HS-5 (cell line): ENCODE measurements around the gene SCCPDH.

Source experiments
- DNase-seq: peaks from one replicate; pipeline ENCODE4 v3.0.0-alpha.2; 2012; ENCODE audit warnings: low read depth

Gene SCCPDH

DNA sequence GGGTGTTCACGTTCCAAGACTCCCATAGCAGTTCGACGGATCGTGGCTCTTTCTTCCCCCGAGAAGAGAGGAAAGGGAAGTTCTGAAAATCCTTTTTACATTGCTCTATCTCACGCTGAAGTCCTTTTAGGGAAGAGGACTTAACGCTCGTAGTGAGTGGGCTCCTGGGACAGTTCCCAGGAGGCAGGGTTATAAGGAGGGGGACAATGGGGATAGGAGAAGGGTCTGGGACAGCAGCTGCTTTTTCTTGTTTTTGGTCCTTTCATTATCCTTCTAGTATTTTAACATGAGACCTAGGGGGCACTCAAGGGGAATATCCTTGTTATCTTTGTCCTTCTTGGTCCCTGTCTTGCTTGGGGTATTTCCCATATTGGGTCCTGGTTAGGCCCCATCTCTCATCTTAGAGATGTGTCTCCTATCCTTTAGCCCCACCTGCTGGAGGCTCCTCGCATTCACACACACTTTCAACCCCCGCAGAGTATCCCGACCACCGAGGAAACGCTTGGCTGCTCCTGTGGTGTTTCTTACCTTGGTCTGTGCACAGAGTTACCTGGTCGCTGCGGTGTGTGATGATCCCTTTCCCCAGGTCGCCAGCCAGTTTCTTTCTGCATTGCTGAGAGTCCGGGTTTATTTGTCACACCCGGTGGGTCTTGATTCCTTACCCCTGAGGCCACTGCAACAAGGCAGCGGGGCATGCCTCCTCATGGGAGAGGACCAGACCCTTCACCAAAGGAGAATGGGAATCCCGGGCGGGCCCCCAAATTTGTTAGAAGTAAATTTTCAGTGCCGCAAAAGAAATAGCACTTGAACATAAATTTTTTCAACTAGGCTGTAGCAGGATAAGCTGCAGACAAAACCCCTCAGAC is 29.7 kb downstream of the SCCPDH start:
- DNase-seq, result peak; percentile 24

DNA sequence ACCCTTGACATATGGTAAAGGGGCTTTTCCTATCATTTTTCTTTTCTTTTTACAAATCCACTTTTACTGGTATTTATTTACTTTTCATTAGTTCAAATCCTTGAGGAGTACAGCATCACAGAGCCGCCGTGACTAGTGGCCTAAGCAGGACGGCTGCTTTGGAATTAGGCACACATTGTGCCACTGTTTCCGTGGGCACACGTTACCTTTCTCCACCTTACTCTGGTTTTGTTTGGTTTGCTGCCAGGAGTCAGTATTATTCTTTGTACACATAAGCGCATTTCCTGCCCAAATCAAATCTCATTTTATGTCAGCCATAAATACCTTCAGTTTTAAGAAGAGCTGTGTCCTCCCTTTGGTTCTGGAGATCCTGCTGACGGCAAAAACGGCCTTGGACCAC is 31.2 kb downstream of the SCCPDH start:
- DNase-seq, result no peak

DNA sequence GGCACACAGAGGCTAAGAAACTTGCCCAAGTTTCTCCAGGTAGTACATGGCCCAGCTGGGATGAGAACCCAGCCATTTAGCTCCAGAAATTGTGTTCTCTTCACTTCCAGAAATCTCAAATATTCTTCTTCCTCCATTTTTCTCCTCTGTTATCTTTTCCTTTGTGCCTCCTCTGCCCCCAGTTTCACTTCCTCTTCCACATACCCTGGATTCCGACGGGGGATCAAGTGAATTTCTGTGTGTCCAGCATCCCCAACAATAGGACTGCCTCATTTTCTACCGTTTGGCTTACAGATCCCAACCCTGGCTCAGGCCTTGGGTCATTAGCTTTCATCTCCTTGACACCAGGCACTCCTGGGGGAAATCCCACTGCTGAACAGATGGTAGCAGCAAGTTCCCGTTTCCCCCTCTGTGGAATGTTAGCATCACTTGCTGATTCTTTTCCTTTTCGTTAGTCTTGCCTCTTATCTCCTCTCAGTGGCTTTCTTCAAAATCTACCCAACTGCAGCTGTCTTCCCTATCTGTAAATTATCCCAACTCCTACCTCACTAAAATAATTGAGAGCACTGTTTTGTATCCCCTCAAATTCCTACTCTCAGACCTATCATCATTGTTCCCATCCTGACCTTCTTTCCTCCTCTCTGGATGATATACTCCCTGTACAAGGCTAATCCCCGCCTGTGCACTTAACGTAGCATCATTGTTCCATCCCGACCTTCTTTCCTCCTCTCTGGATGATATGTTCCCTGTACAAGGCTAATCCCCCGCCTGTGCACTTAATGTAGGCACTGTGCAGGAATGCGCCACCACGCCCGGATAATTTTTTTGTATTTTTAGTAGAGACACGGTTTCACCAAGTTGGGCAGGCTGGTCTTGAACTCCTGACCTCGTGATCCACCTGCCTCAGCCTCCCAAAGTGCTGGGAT is 36.5 kb downstream of the SCCPDH start:
- no peak for DNase-seq

DNA sequence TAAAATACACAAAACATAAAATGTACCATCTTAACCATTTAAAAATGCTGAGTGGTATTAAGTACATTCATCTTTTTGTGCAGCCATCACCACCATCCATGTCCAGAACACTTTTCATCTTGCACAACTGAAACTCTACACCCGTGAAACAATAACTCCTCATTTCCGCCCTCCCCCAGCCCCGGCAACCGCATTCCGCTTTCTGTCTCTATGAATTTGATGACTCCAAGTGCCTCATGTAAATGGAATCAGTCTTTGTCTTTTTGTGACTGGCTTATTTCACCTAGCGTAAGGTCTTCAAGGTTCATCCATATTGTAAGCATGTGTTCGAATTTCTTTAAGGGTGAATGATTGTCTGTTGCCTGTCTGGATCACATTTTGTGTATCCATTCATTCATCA is 37.2 kb downstream of the SCCPDH start:
- DNase-seq, result no peak

DNA sequence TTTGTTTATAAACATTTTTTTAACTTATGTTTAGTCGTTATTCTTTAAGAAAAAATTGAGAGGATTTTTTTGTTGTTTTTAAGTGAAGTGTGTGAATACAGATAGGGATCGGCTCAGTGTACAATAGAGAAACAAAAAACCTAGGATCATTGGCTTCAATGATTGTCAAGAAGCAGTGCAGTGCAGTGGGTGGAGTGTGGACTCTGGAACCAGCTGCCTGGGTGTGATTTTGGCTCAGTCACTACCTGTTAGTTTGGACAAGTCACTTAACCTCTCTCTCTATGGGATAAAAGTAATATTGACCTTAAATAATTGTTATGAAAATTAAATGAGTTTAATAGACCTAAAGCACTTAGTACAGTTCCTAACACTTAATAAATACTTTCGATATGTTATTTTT is 41.3 kb downstream of the SCCPDH start:
- DNase-seq, result no peak

DNA sequence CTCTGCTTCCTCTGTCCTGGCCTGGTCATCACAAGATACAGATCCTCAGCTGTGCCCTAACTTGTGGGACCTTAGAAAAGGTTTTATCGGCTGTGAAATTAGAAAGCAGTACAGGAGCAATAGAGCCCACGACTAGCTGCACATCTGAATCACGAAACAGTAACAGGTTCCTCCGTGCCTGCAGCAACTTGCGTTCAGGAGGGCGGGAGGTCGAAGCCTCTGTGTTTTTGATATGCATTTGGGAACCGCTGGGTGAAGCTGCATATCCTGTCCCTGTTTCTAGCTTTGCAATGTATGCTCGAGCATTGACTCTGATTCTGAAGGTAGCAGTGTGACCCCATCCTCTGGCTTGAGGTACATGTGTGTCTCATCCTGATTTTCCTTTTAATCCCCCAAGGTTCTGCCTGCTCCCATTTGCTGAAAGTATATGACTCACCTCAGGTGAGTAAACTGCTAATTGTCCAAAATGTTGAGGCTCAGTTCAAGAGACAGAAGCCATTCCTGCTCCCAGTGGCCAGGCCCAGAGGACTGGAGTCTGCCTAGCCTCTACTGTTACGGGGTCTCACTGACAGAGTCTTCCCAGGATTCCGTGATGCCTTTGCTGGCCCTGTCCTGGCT is 44.3 kb downstream of the SCCPDH start:
- DNase-seq, result no peak

DNA sequence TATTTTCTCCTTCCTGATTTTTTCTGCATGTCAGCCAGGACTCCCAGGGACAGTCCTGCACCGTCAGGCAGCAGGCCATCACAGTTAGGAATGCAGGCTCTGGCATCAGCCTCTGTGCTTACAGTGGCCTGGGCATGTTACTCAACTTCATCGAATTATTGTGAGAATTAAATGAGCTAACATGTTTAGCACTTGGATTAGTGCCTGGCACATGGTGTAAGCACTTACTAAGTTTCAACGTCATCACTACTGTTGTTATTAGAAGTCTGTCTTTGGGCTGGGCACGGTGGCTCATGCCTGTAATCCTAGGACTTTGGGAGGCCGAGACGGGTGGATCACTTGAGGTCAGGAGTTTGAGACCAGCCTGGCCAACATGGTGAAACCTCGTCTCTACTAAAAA is 45.1 kb downstream of the SCCPDH start:
- peak; percentile 83 for DNase-seq

DNA sequence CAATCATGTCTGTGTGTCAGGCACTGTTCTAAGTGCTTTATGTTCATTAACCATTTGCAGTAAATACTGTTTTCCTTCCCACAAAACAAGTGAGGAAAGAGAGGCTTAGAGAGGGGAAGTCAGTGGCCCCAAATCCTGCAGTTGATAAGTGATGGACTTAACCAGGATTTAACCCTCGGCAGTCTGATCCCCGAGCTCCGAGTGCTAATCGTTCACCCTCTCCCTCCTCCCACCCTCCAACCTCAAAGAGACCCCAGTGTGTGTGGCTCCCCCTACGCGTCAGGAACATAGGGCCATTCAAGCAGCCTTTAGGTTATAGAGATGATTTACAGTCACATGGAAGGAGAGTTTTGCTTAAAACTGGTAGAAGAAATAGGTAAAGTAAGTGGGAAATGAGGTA is 47.2 kb downstream of the SCCPDH start:
- DNase-seq, result no peak

DNA sequence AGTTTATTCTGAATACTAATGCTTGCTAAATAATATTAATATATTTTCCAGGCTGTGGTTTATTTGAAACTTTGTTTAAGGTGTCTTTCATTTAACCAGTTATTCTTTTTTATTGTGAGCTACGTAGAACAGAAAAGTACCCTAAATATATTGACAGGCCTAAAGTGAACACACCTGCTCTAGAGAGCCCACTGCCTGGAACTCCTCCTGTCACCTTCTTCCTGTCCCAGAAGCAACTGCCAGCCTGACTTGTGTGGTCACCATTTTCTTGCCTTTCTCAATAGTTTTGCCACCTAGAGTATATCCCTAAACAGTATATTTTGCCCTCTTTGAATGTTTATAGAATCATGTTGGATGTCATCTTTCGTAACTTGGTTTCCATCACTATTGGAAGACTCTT is 48.5 kb downstream of the SCCPDH start:
- DNase-seq, result no peak

DNA sequence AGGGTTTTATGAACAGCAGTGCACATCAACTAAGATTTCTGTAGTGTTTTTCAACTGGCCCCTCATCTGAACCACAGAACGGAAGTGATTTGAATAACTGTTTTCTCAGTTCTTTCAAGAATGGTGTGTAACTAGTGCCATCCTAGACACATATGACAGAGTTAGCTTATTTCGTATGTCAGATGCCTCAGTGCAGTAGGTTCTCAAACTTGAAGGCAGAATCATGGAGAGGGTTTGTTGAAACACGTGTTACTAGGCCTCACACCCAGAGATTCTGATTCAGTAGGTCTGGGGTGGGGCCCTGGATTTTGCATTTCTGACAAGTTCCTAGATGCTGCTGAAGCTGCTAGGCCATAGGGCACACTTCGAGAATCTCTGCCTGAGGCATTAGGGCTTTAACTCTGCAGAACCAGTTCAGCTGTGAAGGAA is 49.0 kb downstream of the SCCPDH start:
- DNase-seq, result no peak

DNA sequence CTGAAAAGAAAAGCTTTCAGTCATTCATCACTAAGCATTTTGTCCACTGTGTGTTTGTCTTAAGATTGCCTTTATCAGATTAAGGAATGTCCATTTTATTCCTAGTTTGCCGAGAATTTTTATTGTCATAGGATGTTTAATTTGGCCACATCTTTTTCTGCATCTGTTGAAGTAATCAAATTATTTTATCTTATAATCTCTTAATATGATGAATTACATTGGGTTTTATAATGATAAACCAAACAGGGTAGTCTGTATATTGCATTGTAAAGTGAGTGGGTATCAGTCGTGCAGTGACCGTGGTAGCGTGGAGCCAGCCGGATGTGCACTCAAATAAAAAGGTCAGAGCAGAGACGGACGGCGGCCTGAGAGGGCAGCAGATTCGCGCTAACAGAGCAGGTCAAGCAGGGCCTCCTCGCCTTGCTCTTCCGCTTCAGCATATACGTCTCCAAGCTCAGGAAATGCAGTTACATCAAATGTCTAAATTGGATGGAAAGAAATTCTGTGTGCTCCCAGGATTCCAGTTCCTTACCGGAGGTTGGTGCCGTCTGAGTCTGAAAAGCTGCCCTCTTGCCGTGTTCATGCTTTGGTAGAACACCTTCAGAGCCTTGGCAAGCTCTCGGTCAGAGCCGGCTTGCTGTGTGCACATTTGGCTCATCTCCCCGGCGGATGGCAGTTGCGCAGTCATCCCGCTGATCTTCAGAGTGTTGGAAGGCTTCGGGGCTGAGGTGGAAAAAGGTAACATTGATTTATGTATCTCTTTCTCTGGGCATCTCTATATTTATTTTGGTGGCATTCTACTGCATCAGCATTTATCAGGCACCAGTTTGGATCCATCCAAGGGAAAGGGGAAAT is 51.5 kb downstream of the SCCPDH start:
- DNase-seq, result no peak

DNA sequence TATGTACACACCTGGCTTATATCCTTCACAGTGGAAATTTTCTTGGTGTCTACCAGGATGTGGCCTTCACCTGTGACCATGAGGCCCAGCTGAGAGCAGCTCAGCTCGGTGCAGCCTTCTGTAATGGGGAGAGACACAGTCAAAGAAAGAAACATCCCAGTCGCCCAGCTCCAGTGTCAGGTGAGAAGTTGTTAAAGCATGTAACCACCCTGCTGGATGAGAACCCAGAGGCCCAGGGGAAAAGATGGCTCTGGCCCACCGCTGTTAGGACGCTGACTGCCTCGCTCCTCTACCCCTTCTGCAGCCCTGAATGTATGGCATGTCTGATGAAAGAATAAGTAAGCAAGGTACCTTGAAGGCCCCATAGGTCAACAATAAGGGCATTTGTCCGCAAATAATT is 52.7 kb downstream of the SCCPDH start:
- no peak for DNase-seq

DNA sequence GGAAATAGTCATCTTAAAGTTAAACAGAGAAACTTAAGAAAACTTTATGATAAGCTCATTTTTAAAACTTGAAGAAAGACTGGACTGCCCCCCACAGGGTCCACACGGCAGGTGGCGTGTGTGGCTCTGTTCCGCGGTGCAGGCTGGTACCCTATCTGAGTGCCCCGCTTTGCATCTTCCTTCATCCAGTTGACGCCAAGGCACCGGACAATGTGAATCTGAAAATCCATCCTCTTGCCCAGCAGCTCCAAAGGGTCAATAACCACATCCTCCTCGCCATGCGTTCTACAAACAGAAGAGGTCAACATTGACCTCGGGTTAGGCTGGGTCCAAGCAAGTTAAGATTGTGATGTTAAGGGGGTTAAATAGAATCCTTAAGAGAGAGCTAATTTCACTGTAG is 54.5 kb downstream of the SCCPDH start:
- no peak for DNase-seq

DNA sequence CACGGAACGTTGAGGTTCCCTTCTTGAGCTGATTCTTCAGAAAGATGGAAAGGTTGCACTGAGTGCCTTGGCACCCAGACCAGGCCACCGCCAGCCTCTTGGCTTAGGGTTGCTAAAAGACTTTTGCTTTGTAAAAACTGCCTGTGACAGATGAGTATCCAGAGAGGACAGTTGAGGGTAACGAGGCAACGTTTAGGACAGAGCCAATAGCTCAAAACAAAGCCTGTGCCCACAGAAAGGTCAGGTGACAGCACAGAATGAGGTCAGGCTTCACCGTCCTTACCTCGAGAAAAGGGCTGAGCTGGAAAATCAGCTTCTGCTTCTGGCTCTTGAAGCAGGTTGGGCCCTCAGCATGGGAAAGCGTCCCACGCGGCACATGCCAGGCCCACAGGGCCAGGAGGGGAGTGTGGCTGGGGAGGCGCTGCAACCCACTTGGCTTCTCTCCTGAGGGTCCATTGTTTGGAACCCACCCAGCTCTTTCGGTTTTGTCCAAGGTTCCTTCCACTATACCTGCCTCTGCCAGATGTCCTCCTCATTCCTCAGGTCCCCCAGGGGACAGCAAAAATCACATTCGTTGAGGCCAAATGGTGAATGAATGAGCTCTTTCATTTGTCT is 55.5 kb downstream of the SCCPDH start:
- DNase-seq, result no peak

DNA sequence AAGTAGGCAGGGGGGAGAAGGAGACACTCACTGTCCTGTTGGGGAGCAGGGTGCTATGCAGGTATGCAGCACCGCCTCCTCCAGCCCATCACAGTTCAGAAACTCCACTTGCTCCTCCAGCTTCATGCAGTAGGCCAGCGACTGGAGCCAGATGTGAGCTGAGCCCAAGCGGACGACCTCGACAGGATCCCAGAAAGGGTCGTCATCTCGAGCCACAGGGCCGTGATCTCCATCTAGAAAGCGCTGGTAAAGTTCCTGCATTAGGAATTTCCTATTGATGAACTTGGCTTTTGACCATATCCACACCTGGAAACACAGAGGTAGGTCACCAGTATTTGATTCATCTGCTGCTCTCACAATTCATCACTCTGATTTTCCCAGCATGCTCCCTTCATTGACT is 56.1 kb downstream of the SCCPDH start:
- DNase-seq, result no peak

DNA sequence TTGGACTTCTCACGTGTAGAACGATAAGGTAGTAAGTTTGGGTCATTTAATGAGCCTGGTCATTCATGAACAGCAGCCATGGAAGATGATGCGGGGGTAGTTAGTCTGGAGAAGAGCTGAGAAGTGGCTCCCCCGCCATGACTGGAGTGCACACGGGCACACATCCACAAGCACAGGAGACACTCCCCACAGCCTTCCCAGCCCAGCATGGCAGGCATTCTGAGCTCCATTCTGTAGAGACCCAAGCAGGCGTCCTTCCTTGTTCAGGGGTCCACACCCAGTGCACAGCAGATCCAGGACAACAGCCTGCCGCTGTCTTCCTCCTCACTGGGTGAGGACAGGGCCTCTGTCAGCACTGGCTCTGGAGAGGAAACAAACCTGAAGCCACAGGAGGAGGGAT is 57.0 kb downstream of the SCCPDH start:
- no peak for DNase-seq

DNA sequence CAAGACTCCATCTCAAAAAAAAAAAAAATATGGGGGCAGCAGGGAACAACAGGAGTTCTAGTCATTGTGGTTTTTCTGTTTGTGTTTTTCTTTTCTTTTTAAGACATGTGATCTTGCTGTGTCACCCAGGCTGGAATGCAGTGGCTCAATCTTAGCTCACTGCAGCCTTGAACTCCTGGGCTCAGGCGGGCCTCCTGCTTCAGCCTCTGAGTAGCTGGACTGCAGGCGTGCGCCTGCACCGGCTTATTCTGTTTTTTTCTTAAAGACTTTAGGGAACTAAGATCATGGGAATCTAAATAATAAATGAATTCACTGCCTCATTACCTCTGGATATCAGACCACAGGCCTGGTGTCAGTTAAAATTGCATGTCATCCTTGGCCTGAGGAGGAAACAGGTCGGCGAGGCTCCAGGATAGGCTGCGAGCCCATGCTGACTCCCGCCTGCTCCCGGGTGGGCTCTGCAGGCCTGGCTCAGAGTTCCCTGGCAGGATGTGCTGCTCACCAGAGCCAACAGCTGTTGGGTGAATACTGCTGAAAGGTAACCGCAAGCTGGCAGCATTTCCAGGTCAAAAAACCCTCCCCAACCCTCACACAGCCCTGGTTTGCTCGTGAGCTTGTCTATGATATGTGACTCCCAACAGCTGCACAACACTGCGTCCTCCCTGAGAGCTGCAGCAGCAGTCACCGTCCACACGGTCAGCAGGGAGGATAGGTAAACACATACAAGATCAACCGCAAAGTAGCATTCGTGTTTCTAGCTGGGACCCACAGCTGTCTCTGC is 58.1 kb downstream of the SCCPDH start:
- peak; percentile 78 for DNase-seq

DNA sequence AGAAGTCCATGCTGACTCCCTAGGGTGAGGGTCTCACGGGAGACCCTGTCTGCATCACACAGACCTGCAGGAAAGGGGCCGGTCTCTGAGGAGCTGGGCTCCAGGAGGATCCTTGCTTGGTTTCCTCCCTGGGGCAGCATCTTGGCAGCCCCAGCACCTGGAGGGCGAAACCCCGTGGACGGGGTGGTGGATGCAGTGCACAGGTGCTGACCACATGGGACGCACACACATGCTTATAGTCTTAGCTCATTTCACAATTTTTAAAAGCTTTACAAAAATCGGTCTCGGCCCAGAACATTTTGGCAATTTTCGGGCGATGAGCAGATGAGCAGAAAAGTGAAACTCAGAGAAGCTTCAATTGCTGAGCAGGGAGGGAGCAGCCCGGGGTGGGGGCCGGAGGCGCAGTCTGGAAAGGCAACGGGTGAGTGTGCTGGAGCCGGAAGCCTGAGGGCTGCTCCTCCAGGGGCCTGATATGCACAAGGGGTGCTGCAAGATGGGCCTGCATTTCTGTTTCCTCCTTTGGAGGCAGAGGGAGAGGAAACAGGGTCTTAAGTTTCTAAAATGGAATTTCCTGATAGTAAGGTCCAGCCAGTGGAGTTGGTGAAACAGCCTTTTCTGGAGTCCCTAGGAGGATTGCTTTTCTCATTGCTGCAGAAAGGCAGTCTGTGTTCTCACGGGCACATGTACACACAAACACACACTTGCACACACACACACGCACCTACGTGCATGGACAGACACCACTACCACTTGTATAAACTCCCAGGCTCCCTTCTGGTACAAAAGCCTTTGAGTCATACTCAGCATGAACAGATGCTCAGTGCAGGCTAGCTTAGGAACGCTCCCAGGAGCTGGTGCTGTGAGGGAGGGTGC is 60.6 kb downstream of the SCCPDH start:
- no peak for DNase-seq

DNA sequence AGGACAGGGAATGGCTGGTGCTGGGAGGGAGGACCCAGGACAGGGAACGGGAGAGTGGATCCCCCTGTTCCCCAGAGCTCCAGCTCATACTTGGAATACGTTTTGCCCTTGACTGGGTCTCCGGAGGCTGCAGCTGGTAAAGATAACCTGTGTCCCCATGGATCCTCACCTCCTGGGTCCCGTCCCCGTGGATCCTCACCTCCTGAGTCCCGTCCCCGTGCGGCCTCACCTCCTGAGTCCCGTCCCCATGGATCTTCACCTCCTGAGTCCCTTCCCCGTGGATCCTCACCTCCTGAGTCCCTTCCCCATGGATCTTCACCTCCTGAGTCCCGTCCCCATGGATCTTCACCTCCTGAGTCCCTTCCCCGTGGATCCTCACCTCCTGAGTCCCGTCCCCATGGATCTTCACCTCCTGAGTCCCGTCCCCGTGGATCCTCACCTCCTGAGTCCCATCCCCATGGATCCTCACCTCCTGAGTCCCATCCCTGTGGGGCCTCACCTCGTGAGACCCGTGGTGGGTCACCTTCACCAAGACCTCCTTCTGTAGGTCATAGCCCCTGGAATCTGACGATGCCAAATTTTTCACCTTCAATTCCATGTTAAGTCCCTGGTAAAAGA is 61.4 kb downstream of the SCCPDH start:
- no peak for DNase-seq
